ENCODE data around the gene EVX1. TPM values are rescaled to one million over a fixed set of nuclear protein-coding genes. Genes with fewer than 3 reads are reported as not detected.

Gene EVX1
- total and polyA plus RNA-seq, 10 donors = not detected

DNA sequence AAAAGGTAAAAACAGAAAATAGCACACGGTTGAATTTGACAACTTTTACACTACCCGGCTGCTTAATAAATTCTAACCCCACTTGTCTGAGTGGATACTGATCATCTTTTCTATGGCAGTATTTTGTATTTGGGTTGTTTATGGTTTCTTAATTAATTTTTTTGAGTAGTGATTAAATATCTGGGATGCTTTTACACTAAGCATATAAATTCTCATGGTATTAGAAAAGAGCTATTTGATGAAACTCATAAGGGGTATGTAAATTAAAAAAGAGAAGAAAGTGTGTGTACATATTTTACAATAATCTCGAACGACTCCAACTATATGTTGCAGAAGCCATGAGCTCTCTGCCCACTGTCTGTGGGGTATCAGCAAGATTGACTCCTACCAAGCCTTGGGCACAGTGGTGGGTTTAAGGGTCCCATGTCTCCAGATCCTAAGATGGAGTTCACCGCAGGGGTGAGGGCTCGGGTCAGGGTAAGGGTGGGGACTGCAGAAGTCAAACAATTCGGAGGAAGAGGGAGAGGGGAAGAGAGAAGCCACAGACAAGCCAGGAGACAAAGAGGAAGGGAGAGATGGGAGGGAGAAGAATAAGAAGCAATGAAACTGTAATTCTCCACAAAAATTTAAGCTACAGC is 35.1 kb upstream of the EVX1 start:
- peaks cover 9 to 100% (median 96%) of the 10 kb centered on the region in 7 donors for H3K27me3 ChIP-seq (replicated peaks in 1 of 7)
- no peak for TF ChIP-seq POLR2A (IDR thresholded peaks at IDR 0.05)
- no peak for TF ChIP-seq POLR2AphosphoS5 (IDR thresholded peaks at IDR 0.05)
- TF ChIP-seq, protein P1, sequence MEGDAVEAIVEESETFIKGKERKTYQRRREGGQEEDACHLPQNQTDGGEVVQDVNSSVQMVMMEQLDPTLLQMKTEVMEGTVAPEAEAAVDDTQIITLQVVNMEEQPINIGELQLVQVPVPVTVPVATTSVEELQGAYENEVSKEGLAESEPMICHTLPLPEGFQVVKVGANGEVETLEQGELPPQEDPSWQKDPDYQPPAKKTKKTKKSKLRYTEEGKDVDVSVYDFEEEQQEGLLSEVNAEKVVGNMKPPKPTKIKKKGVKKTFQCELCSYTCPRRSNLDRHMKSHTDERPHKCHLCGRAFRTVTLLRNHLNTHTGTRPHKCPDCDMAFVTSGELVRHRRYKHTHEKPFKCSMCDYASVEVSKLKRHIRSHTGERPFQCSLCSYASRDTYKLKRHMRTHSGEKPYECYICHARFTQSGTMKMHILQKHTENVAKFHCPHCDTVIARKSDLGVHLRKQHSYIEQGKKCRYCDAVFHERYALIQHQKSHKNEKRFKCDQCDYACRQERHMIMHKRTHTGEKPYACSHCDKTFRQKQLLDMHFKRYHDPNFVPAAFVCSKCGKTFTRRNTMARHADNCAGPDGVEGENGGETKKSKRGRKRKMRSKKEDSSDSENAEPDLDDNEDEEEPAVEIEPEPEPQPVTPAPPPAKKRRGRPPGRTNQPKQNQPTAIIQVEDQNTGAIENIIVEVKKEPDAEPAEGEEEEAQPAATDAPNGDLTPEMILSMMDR (IDR thresholded peaks at IDR 0.05 in 8 of 11, conservative IDR thresholded peaks at IDR 0.05 in 3 of 11) = no peak
- 16 to 32% (median 21%) methylated on average over 7 of the region's 7 CpGs for WGBS, 5 donors
- H3K4me3 ChIP-seq = no peak overlapping the region
- no peaks in the 10 kb centered on the region for H3K9me3 ChIP-seq
- intact Hi-C loops (cut with DNase I; ENCODE audit: low total_unique reads) = loop anchor here (5.0 kb wide), 1 partner anchor 370 kb away; no protein-coding TSS in a partner anchor
- peaks cover 10 to 41% (median 23%) of the 10 kb centered on the region in 6 donors for H3K4me1 ChIP-seq
- no peak for DNase-seq
- H3K27ac ChIP-seq = no peak overlapping the region
- no peaks in the 10 kb centered on the region for H3K36me3 ChIP-seq

DNA sequence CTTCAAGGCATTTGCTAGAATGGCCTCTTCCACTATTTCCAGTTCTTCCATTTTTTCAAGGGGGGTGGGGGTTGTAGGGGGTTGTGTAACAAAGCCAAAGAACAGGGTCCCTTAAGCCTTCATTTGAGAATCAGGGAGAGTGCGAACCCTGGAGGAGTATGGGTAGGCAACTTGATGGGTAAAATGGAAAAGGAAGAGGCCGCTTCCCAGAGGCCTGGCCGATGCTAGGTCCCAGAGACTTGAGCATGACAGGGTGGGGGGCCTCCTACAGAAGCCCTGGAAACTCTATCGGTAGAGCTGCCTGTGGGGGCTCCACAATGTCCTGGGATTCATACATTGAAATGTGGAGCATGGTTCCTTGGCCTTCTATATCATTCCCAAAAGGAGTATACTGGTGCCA is 33.6 kb upstream of the EVX1 start:
- no peak for DNase-seq
- H3K27me3 ChIP-seq (replicated peaks in 1 of 7) = peaks cover 9 to 100% (median 96%) of the 10 kb centered on the region in 7 donors
- TF ChIP-seq POLR2A (IDR thresholded peaks at IDR 0.05) (no peak), POLR2AphosphoS5 (IDR thresholded peaks at IDR 0.05) (no peak)
- TF ChIP-seq, protein P1 (IDR thresholded peaks at IDR 0.05 in 8 of 11, conservative IDR thresholded peaks at IDR 0.05 in 3 of 11) = peak in 1 of 11 experiments; percentile 8
- H3K36me3 ChIP-seq = no peaks in the 10 kb centered on the region
- intact Hi-C loops (cut with DNase I; ENCODE audit: low total_unique reads) = loop anchor here (5.0 kb wide), 1 partner anchor 368 kb away; no protein-coding TSS in a partner anchor
- H3K4me3 ChIP-seq = no peak overlapping the region
- peaks cover 10 to 49% (median 34%) of the 10 kb centered on the region in 6 donors for H3K4me1 ChIP-seq
- 70 to 84% (median 78%) methylated on average over 4 of the region's 4 CpGs for WGBS, 5 donors
- H3K9me3 ChIP-seq = no peaks in the 10 kb centered on the region
- H3K27ac ChIP-seq = no peak overlapping the region

DNA sequence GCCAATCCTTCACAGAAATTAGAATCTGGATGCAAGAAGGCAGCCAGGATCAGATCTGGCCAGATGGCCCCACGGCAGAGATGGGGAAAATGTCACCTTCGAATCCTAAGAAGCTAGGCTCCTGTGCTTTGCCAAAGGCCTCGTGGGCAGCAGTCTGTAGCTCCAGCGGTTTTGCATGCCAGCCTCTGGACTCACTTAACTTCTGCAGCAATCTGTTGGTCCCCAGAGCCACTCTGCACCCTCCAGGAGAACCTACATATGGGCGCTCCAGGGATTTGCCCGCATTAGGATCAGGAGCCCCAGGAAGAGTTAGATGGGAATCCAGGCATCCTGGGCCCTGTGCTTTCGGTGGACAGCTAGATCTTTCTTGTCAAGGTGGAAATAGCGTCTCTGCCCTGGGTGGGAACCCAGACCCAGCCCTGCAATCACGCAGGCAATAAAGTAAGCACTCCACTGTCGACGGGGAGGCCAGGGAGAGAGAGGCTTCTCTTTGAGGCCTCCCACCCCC is 32.6 kb upstream of the EVX1 start:
- no peak for DNase-seq
- peak overlapping the region in 3 of 8 donors; percentile 19 to 56 (median 29) for H3K4me3 ChIP-seq
- intact Hi-C loops (cut with DNase I; ENCODE audit: low total_unique reads) = loop anchor here (5.0 kb wide), 1 partner anchor 367 kb away; no protein-coding TSS in a partner anchor

More for the DNA sequence above, 32.6 kb upstream of the EVX1 start:
- TF ChIP-seq POLR2A (IDR thresholded peaks at IDR 0.05) (no peak), POLR2AphosphoS5 (IDR thresholded peaks at IDR 0.05) (no peak)
- TF ChIP-seq, protein P1 (IDR thresholded peaks at IDR 0.05 in 8 of 11, conservative IDR thresholded peaks at IDR 0.05 in 3 of 11) = no peak
- Histone ChIP-seq H3K36me3 (no peaks in the 10 kb centered on the region), H3K4me1 (peaks cover 9 to 39% (median 30%) of the 10 kb centered on the region in 6 donors), H3K27me3 (replicated peaks in 1 of 7) (peaks cover 13 to 100% (median 94%) of the 10 kb centered on the region in 7 donors), H3K27ac (no peak overlapping the region), H3K9me3 (no peaks in the 10 kb centered on the region)
- WGBS, 5 donors = 34 to 38% (median 37%) methylated on average over 10 to 11 of the region's 11 CpGs

Measured in spleen (tissue), 11 donors.